ENCODE data around the gene BDKRB2.
"Not testable (repeated sequence)": the region's sequence is repeated elsewhere in the genome, so short reads cannot be mapped to it uniquely, and the experiment has no call there.

Gene BDKRB2

DNA sequence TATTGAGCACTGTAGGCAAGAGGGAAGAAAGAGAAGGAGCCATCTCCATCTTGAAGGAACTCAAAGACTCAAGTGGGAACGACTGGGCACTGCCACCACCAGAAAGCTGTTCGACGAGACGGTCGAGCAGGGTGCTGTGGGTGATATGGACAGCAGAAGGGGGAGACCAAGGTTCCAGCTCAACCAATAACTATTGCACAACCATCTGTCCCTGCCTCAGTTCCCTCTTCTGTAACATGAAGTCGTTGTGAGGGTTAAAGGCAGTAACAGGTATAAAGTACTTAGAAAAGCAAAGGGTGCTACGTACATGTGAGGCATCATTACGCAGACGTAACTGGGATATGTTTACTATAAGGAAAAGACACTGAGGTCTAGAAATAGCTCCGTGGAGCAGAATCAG is 37.5 kb downstream of the BDKRB2 start:
- Histone ChIP-seq H3K4me3 (no peak overlapping the region), H3K27ac (no peak overlapping the region)

DNA sequence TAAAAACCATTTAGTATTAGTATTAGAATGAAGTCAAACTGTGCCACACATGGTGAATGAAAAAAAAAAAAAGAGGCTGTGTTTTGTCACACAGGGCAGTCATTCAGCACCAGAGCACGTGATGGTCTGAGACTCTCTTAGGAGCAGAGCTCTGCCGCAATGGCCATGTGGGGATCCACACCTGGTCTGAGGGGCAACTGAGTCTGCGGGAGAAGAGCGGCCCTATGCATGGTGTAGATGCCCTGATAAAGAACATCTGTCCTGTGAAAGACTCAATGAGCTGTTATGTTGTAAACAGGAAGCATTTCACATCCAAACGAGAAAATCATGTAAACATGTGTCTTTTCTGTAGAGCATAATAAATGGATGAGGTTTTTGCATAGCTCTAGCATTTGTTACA is 39.1 kb downstream of the BDKRB2 start:
- no peak overlapping the region for H3K4me3 ChIP-seq
- no peak overlapping the region for H3K27ac ChIP-seq

DNA sequence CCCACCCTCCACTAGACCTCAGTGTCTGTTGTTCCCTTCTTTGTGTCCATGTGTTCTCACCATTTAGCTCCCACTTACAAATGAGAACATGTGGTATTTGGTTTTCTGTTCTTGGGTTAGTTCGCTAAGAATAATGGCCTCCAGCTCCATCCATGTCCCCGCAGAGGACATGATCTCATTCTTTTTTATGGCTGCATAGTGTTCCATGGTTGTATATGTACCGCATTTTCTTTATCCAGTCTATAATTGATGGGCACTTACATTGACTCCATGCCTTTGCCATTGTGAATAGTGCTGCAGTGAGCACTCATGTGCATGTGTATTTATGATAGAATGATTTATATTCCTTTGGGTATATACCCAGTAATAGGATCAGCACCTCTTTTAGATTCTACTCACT is 40.4 kb downstream of the BDKRB2 start:
- H3K4me3 ChIP-seq, H3K27ac ChIP-seq: not testable (repeated sequence)

DNA sequence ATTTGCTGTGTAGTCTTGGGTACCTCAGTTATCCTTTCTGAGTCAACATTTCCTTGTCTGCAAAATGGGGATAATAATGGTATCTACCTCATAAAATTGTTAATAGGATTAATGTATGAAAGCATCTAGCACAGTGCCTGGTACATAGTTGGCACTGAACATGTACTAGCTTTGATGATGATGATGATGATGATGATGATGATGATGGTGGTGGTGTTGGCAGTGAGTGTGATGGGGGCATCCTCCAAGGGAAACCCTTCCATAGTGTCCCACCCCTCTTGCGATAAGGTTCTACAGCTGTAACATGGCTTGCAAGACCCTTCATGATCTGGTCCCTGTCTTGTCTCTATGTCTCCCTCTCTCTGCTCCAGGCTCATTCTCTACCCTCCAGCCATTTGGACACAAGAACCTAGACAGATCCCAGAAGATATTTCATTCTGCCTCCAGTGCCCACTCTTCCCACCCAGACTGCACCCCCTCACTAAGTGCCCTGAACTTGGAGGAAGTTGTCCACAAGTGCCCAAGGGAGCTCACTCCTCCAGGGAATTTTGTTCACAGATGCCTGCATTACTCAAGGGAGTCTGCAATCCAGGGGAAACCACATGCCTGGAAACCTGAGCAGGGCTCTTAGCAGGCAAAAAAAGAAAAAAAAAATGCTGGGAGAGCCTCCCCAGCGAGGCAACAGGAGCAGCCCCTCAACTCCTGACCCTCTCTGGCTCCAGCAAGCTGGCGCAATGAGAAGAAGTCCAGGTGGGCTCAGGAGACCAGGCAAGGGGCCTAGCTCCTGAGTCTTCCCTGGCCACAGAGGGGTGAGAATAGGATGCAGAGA is 41.3 kb downstream of the BDKRB2 start:
- H3K27ac ChIP-seq: no peak overlapping the region
- H3K4me3 ChIP-seq: no peak overlapping the region

DNA sequence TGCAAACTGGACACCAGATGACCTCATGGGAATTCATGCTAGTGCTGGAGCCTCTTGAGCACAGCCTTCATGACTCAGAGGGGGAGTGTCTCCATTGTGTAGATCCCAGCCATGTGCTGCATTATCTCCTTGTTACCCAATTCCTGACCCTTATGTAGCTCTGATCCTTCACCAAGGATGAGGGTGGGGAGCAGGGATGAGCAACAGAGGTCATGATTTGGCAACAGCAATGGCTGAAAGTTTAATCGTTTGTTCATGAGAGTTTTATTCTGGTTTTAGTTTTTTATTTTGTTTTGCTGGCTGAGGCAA is 41.9 kb downstream of the BDKRB2 start:
- H3K27ac ChIP-seq: no peak overlapping the region
- H3K4me3 ChIP-seq: no peak overlapping the region

DNA sequence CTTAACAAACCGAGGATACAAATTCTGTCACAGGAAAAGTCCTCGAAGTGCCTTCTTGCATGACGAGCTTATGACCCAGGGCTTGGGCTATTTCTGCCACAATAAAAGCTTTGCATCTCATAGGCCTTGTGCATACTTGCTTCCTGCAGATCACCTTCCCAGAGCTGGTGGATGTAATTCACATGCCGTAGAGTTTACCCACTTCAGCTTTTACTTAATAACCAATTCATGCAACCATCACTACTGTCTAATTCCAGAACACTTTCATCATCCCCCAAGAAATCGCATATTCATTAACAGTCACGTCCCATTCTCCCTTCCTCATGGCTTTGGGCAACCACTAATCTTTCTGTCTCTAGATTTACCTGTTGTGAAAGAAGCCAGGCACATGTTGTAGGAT is 42.4 kb downstream of the BDKRB2 start:
- Histone ChIP-seq H3K4me3 (no peak overlapping the region), H3K27ac (no peak overlapping the region)

DNA sequence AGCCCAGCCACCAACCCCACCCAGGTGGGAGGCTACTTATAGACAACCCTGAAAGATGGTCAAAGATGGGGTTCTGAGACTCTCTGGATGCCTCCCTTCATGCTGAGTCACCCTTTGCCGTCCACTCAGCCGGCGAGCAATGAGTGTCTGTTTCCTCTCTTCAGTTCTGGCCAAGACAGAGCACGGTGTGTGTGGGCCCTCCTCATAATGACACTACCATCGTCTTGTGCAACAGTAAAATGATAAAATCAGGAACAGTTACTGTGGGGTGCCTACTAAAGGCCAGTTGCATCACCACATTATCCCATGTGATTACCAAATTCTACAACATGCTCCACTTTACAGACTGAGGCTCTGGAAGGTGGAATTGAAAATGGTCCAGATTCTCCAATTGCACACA is 44.4 kb downstream of the BDKRB2 start:
- no peak overlapping the region for H3K4me3 ChIP-seq
- H3K27ac ChIP-seq: no peak overlapping the region

DNA sequence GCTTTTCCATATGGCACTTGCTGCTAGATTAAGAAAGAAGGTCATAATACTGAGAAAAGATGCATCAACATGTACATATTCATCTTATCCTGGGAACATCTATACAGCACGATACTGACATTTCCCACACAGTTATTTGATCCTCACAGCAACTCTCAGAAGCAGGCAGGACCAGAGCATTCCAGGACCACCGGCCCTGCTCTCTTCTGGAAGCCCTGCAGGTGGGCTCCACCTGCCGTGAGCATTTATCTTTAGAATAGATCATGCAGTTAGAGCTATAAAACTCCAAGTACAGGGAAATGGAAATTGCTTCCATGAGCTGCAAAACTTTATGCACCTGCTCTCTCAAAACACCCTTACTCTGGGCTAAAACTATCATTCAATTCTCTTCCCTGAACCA is 45.8 kb downstream of the BDKRB2 start:
- H3K4me3 ChIP-seq: no peak overlapping the region
- no peak overlapping the region for H3K27ac ChIP-seq

DNA sequence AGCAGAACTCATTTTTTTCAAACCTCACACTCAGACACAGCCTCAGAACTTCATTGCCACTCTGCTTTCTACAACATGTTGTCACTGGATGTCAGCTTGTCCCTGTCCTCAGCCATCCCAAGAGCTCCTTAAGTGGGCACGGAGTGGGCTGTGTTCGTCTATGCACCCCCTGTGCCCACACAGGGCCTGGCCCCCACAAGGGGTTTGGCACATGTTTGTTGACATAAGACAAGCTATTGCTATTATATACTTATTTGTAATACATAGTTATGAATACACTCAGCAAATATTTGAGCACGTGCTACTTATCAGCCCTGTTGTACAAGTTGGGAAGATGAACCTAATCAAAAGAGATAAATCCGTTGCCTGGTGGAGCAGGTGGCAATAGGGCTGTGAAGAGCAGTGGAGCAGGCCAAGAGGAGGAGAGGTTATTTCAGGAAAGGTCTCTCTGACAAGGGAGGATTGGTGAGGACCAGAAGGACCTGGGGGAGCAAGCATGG is 47.1 kb downstream of the BDKRB2 start:
- no peak overlapping the region for H3K27ac ChIP-seq
- H3K4me3 ChIP-seq: no peak overlapping the region

DNA sequence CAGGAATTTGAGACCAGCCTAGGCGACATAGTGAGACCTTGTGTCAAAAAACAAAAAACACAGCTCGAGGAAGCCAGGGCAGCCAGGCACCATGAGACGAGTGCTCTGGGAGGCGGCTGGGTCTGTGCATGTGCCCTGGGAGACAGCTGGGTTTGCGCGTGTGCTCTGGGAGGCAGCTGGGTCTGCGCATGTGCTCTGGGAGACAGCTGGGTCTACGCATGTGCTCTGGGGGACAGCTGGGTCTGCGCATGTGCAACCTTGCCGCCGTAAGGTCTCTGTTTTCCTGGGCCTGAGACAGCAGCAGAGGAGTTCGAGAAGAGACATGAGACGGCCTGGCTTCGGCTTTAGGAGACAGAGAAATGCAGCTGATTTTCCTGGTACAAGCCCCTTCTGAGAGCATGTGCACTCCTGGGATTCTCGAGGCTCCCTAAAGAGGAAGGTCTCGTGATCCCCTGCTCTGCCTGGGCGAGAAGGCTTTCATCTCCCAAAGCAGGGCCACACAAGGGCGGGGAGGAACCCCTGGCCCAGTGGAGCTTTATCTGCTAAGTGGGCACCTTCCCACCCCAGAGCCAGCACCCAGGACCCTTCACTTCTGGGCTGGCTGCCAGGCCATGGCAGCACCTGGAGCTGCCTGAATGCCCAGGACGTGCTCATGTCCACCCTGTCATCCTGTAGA is 47.8 kb downstream of the BDKRB2 start:
- Histone ChIP-seq H3K27ac (peak overlapping the region in 1 of 21 experiments; percentile 29), H3K4me3 (no peak overlapping the region)

DNA sequence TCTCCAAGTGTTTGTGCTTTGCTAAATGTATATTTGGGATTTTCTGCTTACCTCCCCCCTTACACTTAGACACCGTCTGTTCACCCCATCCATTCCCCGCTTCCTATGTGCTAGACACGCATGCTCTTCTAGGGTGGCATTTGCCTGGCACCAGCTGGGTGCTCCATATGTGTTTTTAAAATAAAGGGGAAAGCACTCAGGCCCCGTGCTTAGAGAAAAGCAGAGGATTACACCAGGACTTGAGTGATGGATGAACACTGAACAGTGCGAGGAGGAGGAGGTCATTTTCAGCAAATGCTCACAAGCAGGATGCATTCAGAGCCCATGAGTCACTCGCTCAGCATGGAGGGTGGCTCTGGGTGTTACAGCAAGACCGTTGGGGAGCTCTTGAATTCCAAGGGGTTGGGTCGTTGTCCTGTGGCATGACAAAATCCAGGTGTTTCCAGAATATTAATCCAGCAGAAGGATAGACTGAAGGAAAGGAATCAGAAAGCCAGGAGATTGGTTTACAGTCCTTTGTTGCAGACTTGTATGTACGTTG is 48.4 kb downstream of the BDKRB2 start:
- Histone ChIP-seq H3K4me3 (no peak overlapping the region), H3K27ac (peak overlapping the region in 1 of 21 experiments; percentile 29)

DNA sequence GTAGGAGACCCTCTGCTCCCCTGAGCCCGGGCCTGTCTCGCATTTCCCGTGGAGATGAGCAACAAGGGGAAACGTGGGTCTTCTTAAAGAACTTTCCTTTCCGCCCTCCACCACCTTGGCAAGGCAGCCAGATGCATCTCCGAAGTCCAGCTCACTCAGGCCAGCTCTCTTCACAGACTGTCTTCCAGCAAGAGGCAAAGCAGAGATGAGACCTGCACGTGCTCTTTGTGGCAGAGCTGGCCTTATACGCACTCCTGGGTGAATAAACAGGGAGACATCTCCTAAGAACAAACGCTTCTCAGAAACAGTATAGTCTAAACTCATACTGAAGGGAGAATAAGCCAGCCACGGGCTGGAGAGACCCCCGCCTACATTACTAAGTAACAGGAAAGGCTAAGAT is 50.0 kb downstream of the BDKRB2 start:
- H3K4me3 ChIP-seq: no peak overlapping the region
- H3K27ac ChIP-seq: peak overlapping the region in 2 of 21 experiments; percentile 8 to 67

DNA sequence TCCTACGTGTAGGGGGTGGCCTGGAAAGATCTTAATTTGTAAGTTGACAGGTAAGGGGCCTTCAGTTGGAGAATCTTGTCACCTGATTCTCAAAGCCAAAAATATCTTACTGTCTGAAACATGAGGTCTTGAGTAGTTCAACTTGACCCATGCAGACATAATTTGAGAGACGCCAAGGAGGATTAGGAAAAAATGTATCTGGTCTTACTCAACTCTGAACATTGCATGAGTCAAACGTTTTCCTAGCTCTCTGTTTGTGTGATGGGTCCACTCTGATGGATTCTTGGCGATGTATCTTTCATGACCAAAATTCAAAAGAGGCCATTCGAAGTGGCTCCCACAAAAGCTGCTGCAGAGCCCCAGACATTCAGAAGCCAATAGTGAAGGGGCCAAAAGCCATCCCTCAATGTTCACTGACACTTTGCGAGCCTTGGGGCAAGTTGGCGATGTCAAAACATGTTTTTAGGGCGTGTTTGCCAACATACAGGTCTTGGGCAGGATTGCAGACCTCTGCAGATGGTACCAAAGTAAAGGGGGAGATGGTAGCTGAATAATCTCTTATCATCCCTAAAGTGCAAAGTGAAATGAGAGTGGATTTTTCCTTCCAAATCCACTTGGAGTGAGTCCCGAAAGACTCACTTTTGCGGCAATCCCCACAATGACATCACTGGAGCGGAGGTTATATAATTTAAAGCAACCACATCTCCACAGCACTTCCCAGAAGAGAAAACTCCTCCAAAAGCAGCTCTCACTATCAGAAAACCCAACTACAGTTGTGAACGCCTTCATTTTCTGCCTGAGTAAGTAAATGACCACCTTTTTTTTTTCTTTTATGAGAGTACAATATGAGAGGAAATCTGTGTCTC is 51.1 kb downstream of the BDKRB2 start, which contains the start of gene BDKRB1:
Gene BDKRB1, plus strand, starts transcription at position 710 of the 866 bp plus-strand sequence. CDS start 7,473 bp downstream, outside the sequence.
- H3K4me3 ChIP-seq: no peak within 1 kb of the TSS
- H3K27ac ChIP-seq: peak within 1 kb of the TSS in 15 of 21 experiments; percentile 8 to 79 (median 46)

DNA sequence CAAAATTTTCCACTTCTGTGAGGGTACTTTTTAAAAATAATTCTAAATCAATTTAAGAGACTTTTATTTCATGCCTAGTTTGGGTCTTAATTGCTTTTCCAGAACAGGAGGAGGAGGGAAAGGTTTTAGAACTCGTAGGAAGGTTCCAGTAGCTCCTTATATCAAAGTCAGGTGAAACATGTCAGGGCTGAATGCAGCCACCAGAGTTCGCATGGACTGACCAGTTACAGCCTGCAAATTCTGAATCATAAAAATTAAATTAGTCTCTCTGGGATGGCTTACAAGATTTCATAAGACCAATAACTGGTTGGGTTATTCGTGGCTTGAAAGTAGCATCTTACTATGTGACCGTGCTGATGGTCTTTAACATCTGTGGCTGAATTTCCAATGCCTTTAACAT is 51.8 kb downstream of the BDKRB2 start:
- H3K27ac ChIP-seq: peak overlapping the region in 14 of 21 experiments; percentile 8 to 79 (median 43)
- no peak overlapping the region for H3K4me3 ChIP-seq

DNA sequence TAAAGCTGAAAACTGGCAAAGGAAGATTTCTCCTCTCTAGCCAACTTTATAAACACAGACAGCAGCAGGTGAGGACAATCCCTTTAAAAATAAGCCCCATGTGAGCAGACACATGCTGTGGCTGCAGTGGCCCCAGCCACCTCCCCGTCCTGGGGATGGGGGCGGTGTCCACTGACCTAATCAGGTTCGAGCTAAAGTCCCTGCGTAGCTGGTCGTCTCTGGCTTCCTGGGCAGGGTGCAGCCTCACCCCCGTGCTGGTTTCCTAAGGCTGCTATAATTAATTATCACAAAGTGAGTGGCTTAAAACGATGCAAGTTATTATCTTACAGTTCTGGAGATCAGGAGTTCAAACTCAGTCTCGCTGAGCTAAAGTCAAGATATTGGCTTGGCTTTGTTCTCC is 52.4 kb downstream of the BDKRB2 start:
- H3K27ac ChIP-seq: peak overlapping the region in 2 of 21 experiments; percentile 47 to 79

DNA sequence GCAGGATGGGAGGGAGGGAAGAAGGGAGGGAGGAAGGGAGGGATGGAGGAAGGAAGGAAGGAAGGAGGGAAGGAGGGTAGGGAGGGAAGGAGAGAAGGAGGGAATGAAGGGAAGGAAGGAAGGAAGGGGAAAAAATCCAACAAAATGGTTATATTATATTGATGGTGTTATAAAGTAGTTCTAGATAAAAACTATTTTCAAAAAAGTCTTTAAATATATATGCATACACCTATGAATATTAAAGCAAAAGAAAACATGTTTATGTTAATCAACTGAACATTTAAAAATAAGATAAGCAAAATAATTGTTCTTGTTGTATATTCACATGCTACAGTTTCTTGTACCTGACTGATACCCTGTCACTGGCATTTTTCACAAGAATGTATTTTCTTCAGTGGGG is 53.3 kb downstream of the BDKRB2 start:
- no peak overlapping the region for H3K27ac ChIP-seq
- no peak overlapping the region for H3K4me3 ChIP-seq

More for the DNA sequence above, 52.4 kb downstream of the BDKRB2 start:
- no peak overlapping the region for H3K4me3 ChIP-seq

DNA sequence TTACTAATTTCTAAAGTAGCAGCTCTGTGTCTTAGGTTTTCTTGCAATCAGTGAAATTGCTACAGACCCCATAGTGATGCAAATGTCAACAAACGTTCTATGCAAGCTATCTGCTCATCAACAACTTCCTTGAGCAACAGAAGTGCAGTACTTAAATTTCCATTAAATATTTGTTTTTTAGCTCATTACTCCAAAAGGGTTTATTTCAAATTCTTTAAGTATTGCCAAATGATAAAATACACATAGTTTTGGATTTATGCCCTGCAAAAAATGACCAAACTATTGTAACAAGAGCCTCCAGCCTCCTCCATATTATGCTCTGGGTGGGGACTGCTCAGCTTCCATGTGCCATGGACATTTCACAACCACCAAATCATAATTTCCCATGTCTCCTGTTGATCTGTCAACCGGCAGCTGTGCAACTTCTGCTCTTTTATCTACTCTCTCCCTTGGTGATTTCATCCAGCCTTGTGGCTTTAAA is 55.7 kb downstream of the BDKRB2 start:
- Histone ChIP-seq H3K27ac (no peak overlapping the region), H3K4me3 (no peak overlapping the region)

DNA sequence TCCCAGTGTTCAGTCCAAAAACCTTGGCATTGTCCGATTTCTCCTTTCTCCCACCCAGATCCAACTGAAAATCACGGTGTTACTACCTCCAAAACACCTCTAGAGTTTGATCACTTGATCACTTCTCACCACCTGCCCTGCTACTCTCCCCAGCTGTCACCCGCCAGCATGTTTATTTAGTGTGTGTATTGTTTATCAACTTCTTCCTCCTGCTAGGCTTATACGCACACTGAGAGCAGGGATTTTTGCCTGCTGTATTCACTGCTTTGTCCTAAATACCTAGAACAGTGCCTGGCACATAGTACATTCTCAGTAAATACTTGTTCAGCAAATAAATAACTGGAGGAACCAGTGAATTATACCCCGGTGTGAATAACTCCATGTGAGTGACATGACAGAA is 56.4 kb downstream of the BDKRB2 start:
- no peak overlapping the region for H3K4me3 ChIP-seq
- no peak overlapping the region for H3K27ac ChIP-seq

DNA sequence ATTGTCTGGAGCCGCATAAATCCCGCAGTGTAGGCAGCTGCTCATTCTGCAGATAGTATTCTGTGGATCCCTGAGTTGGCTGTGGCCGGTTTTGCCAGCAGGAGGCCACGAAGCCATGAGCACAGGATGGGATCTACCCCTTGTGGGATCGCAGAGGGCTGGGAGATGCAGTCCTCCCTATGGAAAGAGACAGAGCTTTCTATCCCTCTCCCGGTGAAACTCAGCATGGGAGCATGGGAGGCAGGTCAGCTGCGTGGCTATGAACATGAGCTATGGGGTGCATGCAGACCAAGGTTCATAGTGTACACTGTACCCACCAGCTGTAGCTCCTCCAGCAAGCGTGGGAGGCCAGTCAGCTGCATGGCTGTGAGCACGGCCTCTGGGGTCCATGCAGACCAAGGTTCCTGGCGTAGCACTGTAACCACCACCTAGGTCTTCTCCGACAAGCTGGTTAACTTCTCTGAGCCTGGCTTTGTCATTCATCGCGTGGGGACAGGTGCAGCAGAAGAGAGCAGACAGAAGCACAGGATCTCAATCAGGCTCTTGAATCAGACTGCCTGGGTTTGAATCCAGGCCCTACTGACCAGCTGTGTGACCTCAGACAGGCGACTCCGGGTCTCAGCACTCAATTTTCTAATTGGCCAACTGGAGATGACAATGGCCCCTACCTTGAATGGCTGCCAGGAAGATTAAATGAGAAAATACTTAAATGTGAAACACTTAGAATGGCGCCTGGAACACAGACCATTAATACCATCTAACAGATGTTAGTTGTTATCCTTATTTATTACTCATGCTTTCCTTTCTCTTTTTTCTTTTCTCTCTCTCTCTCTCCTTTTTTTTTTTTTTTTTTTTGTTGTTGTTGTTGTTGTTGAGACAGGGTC is 57.4 kb downstream of the BDKRB2 start:
- H3K27ac ChIP-seq: no peak overlapping the region
- H3K4me3 ChIP-seq: no peak overlapping the region

Measured in skin epidermis (tissue), 12 donors.